ENCODE measurements around the gene SPSB2.
"Not testable (repeated sequence)": the region's sequence is repeated elsewhere in the genome, so short reads cannot be mapped to it uniquely, and the experiment has no call there.

The SPSB2 gene

DNA sequence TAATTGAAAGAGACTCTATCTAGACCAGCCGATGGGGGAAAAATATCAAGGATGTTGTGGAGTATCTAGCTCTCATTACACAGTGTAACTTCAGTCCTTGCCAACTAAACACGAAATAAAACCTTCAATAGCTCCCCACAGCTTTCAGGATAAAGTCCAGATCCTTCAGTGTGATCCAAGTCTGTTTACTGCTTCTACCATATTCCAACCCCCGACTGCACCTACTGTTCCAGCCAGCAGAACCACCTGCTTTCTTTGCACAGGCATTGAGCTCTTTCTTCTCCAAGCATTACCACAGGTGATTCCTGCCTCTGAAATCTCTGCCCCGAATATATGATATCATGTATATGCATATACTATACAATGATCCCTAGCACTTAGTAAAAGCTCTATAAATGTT lies 29.3 kb upstream of the SPSB2 start:
- DNase-seq (ENCODE audit: low read depth in 2 of 2), result no peak

DNA sequence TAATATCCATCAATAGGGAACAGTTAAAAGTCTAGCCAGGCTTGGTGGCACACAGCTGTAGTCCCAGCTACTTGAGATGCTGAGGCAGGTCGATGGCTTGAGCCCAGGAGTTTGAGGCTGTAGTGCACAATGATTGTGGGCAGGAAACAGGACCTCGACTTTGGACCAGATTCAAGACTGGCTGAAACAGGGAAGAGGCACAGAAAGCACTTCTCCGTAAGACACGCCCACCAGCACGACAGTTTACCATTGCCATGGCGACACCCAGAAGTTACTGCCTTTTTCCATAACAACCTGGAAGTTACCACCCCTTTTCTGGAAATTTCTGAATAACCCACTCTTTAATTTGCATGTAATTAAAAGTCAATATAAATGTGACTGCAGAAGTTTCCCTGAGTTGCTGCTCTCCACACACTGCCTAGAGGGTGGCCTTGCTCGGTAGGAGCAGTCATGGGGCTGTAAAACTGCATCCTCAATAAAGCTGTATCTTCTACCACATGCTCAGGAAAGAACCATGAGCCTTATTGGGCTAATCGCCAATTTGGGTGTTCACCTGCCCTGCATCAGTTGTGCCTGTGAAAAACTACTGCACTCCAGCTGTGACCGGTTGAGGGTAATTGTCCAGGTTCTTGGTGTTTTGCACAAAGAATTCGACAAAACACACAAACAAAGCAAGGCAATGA lies 26.9 kb upstream of the SPSB2 start:
- DNase-seq (ENCODE audit: low read depth in 2 of 2), result no peak

DNA sequence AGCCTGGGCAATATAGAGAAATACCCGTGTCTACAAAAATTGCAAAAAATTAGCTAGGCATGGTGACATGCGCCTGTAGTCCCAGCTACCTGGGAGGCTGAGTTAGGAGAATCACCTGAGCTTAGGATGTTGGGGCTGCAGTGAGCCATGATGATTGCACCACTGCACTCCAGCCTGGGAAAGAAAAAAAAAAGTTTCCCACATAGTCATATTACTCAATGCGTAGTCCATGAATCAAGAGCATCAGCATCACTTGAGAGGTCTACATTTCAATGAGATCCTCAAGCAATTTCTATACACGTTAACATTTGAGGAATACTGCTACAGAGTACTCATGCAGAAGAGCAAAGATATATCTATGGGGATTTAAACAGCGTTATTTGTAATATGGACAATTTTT lies 26.3 kb upstream of the SPSB2 start:
- DNase-seq (ENCODE audit: low read depth in 2 of 2), result no peak

DNA sequence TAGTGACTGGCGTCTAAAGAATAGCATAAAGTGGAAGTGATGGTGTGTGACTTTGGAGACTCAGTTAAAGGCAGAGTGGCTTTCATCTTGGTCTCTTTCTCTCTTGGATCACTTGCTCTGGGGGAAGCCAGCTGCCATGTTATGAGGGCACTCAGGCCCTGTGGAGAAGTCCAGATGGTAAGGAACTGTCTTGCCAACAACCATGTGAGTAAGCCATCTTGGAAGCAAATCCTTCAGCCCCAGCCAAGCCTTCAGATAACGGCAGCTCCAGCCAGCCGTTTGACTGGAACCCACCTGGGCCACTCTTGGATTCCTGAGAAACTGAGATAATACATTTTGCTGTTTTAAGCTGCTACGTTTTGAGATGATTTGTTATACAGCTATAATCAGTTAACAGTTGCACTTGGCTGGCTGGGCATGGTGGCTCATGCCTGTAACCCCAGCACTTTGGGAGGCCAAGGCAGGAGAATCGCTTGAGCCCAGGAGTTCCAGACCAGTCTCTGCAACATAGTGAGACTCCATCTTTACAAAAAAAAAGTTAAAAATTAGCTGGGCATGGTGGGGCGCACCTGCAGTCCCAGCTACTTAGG lies 23.8 kb upstream of the SPSB2 start:
- no peak for DNase-seq (ENCODE audit: low read depth in 2 of 2)

DNA sequence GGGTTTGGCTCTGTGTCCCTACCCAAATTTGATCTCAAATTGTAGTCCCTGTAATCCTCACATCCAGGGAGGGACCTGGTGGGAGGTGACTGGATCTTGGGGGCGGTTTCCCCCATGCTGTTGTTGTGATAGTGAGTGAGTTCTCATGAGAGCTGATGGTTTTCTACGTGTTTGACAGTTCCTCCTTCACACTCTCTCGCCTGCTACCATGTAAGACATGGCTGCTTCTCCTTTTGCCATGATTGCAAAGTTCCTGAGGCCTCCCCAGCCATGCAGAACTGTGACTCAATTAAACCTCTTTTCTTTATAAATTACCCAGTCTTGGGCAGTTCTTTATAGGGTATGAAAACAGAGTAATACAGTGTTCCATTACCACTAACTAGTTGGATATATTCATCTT lies 21.2 kb upstream of the SPSB2 start:
- no peak for DNase-seq (ENCODE audit: low read depth in 2 of 2)

DNA sequence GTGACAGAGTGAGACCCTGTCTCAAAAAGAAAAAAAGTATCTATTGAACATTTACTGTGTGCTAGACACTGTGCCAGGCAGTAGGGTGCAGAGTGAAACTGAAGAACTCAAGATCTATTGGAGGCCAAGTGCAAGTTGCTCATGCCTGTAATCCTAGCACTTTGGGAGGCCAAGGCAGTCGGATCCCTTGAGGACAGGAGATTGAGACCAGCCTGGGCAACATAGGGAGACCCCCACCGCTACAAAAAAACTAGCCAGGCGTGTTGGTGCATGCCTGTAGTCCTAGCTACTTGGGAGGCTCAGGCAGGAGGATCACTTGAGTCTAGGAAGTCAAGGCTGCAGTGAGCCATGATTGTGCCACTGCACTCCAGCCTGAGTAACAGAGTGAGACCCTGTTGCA lies 19.6 kb upstream of the SPSB2 start:
- DNase-seq (ENCODE audit: low read depth in 2 of 2), result not testable (repeated sequence)

DNA sequence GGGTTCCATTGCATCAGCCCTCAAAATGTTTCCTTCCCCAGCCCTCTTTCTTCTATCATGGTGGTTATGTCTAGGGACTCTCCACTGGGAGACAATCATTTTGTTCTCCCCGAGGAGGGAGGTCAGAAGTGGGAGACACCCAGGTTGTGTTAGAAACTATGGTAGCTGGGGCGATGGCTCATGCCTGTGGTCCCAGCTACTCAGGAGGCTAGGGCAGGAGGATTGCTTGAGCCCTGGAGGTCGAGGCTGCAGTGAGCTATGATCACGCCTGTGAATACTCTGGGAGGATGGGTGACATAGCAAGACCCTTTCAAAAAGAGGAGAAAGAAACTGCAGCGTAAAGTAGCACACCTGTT lies 18.5 kb upstream of the SPSB2 start:
- no peak for DNase-seq (ENCODE audit: low read depth in 2 of 2)

DNA sequence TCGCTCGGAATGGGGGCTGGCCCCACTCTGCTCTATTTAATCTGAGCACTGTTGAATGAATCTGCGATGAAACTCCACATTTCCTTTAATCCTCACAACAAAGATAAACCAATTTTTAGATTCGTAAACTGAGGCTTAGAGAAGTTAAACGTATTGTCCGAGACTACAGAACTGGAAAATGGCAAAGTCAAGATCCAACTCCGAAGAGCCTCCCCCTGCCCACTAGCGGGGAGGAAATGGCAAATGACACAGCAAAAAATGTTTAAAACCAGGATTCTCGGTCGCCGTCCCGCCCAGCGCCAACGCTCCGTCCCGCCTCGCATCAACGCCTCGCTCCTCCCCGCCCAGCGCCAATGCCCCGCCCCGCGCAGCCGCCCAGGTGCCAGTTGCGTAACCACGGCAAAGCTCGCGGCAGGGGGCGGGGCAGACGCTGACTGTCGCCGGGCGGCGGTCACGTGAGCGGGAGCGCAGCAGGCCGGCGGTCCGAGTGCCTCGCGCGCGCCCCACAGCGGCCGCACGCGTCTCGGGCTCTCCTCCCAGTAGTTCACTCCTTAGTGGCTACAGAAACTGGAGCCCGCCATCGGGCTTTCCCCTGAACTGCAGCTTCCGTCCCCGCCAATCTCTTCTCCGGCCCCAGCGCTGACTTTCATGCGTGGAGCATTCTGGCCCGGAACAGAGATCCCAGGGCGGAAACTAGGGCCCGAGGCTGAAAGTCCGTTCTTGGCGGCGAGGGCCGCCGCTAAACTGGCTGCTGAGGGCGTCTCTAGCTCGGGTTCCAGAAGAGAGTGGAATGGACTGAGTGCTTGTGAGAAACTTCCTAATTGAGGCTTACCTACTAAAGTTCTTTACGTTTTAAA lies 17.9 kb upstream of the SPSB2 start:
- peak; percentile 96 to 97 for DNase-seq (ENCODE audit: low read depth in 2 of 2)

DNA sequence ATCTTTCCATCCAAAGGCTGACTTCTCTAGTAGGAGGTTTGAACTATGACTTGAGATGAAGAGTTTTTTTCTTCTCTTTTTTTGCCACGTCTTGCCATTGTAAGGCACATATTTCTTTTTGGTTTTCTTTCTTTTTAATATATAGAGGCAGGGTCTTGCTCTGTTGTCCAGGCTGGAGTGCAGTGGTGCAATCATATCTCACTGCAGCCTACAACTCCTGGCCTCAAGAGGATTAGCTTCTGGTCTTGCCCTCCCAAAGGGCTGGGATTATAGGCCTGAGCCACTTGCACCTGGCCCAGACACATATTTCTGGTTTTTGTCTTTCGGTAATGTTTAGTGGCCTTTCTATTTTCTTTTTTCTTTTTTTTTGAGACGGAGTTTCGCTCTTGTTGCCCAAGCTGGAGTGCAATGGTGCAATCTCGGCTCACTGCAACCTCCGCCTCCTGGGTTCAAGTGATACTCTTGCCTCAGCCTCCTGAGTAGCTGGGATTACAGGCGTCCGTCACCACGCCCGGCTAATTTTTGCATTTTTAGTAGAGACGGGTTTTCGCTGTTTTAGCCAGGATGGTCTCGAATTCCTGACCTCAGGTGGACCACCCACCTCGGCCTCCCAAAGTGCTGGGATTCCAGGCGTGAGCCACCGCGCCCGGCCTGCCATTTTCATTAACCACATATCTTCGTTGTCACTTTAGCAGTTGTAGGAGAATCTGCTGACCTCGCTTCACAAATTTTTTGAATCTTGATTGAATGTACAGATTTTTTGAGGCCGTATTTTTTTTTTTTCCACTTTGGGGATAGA lies 16.9 kb upstream of the SPSB2 start:
- DNase-seq (ENCODE audit: low read depth in 2 of 2), result not testable (repeated sequence)

DNA sequence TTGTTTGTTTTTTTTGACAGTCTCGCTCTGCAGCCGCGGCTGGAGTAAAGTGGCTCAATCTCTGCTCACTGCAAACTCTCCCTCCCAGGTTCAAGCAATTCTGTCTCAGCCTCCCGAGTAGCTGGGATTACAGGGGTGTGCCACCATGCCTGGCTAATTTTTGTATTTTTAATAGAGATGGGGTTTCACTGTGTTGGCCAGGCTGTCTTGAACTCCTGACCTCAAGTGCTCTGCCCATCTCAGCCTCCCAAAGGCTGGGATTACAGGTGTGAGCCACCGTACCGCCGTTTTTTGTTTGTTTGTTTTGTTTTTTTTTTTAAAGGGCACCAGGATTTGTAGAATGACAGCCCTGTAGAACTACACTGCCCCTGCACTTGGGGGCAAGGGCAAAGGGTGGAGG lies 15.7 kb upstream of the SPSB2 start:
- DNase-seq (ENCODE audit: low read depth in 2 of 2), result not testable (repeated sequence)

DNA sequence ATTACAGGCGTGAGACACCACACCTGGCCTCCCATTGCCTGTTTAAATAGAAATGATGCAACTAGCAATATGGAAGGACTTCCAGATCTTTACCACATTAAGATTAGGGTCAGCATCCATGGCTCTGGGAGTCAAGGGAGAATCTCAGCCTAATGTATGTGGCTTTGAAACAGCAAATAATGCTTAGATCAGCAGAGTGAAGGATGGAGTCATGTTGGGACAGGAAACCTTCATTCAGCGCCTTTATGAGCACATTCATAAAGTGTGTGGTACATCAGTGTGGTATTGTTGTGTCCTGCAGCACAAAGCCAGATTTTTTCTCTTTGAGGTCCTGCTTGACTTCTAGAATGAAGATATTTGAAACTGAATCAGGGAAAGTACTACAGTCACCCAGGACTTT lies 15.3 kb upstream of the SPSB2 start:
- no peak for DNase-seq (ENCODE audit: low read depth in 2 of 2)

DNA sequence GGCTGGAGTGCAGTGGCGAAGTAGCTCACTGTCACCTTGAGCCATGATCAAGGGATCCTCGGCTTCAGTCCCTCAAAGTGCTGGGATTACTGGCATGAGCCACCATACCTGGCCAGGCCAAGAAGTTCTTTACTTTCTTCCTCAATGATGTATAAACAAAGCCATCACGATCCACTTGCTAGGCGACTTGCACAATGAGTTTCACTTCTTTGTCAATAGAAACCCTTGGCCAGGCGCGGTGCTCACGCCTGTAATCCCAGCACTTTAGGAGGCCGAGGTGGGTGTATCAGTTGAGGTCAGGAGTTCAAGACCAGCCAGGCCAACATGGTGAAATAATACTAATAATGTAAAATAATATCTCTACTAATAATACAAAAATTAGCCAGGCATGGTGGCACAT lies 14.4 kb upstream of the SPSB2 start:
- DNase-seq (ENCODE audit: low read depth in 2 of 2), result no peak

DNA sequence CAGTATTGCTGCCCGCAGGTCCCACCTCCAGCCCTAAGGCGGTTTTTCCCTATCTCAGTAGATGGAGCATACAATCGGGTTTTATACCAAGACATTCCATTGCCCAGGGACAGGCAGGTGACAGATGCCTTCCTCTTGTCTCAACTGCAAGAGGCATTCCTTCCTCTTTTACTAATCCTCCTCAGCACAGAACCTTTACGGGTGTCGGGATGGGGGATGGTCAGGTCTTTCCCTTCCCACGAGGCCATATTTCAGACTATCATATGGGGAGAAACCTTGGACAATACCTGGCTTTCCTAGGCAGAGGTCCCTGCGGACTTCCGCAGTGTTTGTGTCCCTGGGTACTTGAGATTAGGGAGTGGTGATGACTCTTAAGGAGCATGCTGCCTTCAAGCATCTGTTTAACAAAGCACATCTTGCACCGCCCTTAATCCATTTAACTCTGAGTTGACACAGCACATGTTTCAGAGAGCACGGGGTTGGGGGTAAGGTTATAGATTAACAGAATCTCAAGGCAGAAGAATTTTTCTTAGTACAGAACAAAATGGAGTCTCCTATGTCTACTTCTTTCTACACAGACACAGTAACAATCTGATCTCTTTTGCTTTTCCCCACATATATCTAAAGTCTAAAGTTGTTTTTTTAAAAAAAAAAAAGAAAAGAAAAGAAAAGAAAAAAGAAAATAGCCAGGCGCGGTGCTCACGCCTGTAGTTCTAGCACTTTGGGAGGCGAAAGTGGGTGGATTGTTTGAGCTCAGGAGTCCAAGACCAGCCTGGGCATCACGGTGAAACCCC lies 13.3 kb upstream of the SPSB2 start:
- DNase-seq (ENCODE audit: low read depth in 2 of 2), result not testable (repeated sequence)

DNA sequence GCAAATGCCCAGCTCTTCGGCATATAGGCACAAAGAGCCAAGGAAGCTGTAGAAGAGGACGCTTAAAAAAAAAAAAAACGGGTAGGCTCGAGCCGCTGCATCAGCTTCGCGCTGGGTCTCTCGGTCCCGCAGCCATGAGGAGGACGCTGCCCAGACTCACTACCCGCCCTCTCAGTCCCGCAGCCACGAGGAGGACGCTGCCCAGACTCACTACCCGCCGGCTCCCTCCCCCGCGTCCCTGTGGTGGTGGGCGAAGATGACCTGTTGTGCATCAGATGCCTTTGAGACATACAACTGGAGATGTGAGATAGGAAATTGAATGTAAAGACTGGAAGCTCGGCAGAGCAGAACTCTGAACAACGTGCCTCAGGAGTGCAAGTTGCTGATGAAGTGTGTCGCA lies 11.4 kb upstream of the SPSB2 start:
- DNase-seq (ENCODE audit: low read depth in 2 of 2), result no peak

DNA sequence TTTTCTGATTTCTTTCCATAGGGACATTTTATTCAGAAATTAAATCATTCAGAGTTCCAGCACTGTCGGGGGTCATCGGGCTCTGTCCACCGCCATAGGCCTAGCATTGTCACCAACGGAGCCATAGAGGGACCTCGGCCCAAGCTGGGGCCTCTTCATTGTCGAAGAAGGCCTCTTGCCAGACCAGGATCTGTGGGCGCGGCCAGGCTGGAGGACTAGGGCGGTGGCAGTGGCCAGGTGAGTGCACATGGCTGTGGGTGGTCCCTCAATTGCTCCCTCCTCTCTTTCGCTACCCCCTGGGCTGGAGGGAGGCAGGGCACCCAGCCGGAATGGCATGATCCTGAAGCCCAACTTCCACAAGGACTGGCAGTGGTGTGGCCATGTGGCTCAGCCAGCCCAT lies 10.6 kb upstream of the SPSB2 start:
- DNase-seq (ENCODE audit: low read depth in 2 of 2), result no peak

DNA sequence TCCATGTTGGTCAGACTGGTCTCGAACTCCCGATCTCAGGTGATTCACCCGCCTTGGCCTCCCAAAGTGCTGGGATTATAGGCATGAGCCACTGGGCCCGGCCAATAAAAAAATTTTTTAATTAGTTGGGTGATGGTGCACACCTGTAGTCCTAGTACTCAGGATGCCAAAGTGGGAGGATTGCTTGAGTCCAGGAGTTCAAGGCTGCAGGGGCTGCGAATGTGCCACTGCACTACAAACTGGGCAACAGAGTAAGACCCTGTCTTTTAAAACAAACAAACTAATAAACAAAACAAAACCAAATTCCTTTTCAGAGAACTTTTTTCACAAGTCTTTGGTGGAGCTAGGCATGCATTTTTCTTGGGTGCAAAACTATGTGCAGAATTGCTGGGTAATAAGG lies 10.1 kb upstream of the SPSB2 start:
- no peak for DNase-seq (ENCODE audit: low read depth in 2 of 2)

DNA sequence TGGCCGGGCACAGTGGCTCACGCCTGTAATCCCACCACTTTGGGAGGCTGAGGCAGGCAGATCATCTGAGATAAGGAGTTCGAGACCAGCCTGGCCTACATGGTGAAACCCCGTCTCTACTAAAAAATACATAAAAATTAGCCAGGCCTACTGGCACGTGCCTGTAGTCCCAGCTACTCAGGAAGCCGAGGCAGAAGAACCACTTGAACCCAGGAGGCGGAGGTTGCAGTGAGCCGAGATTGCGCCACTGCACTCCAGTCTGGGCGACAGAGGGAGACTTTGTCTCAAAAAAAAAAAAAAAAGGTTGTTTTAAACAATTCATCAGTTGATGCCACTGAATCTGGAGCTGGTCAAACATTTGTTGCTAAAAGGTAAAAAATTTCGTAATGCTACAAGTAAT lies 6.7 kb upstream of the SPSB2 start:
- not testable (repeated sequence) for DNase-seq (ENCODE audit: low read depth in 2 of 2)

DNA sequence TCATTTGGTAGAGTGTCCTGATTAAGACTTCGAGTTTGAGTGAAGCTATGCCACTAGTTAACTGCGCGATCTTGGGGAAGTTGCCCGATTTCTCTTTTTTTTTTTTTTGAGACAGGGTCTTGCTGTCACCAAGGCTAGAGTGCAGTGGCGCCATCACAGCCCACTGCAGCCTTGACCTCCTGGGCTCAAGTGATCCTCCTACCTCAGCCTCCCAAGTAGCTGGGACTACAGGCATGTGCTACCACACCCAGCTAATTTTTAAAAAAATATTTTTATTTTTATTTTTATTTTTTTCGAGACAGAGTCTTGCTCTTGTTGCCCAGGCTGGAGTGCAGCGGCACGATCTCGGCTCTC lies 889 bp upstream of the SPSB2 start:
- DNase-seq (ENCODE audit: low read depth in 2 of 2), result not testable (repeated sequence)

DNA sequence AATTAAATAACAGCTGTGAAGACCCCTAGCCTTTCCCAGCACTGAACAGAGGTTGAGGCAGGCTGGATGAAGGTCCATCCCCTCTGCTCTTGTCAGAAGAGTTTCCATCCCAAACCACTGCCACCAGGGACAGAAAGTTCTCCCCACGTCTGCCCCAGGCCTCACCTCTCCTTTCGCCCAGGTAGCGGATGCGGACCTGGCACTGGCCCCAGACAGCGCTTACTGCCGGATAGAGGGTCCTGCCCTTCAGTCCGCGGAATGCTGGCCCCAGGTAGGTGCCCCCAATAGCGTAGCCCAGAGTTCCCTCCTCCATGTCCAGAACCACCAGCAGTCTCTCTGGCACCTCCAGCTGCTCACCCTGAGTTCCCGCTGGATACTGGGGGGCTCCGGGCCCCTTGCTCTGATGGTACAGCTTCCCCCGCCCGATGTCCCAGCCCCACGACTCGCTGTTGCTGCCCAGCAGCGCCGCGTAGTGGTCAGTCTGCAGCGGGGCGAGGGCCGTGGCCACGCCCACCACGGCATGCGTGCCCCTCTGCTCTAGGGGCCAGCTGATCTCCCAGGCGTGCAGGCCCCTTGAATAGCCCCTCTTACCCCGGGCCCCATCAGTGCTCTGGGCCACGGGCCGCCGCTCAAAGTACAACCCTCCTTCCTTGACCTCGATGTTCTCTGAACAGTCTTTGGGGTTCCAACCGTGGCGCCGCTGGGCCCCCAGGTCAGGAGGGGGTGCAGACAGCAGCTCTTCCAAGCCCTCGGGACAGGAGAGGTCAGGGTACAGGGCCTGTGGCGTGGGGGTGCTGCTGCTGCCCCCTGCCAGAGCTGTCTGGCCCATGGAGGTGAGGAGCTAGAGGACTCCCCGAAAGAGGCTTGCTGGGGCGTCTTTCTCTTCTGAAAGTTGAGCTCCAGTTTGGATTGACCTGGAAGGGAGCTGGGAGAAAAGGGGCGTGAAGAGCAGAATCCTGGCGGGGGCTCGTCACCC lies 742 bp downstream of the SPSB2 start:
- DNase-seq (ENCODE audit: low read depth in 2 of 2), result peak; percentile 60 to 71
